PFSK-1 (cell line): ENCODE results near the gene PTCH2.

Experiments
- FOXP2 ChIP-seq: optimal IDR thresholded peaks from 2 replicates; pipeline ENCODE3; 2011; ENCODE audit warnings: borderline replicate concordance, control low read depth, inconsistent platforms; ENCODE audit not compliant: insufficient read depth; ENCODE audit errors: extremely low read length, extremely low read depth
- POLR2AphosphoS5 ChIP-seq: IDR thresholded peaks from 2 replicates; pipeline ENCODE4 v1.6.1; 2012; ENCODE audit warnings: low read depth, mild to moderate bottlenecking, control low read depth, low read length, moderate library complexity
- SIN3A ChIP-seq: IDR thresholded peaks from 2 replicates; pipeline ENCODE4 v1.6.1; 2012; ENCODE audit warnings: mild to moderate bottlenecking, low read length, moderate library complexity, borderline replicate concordance; ENCODE audit not compliant: insufficient read depth
- TAF1 ChIP-seq: IDR thresholded peaks from 2 replicates; pipeline ENCODE4 v1.6.1; 2012; ENCODE audit warnings: low read length, control low read depth, borderline replicate concordance; ENCODE audit not compliant: insufficient read depth
- TF ChIP-seq, protein P1 (sequence below), 2 experiments: IDR thresholded peaks; 2 replicates each; pipeline versions ENCODE4 v1.6.1 to v1.8.0; 2011 to 2012; ENCODE audit warnings: low read depth in 2 of 2, low read length in 2 of 2, control low read depth in 1 of 2, inconsistent platforms in 1 of 2, mild to moderate bottlenecking in 1 of 2, moderate library complexity in 1 of 2; ENCODE audit not compliant: insufficient read depth in 1 of 2

DNA sequence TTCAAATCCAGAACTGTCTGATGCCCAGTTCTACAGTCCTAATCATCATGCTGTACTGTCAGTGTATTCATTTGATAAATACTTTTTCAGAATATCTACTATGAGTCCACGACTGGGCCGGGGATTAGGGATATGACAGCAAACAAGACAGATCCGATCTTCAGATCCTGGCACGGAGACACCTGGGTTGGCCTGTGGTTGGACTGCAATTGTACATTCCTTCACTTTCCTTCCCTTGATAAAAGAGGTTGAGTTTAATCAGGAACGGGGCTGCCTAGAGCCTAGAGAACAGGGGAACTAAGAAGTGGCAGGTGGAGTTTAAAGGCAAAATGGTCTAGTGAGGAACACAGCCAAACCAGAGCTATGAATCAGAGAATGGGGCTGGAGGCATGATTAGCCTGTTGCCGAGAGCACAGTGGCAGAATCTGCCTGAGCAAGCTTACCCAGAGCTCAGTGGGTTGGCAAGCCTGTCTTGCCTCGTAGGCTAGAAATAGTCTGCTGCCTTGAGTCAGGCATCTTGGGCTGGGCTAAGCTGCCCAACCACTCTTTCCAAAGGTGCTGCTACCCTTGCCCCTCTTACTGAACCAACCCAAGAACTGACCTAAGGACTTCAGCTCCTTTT, 38.1 kb upstream of the PTCH2 start:
- TF ChIP-seq POLR2AphosphoS5 (no peak), SIN3A (no peak), TAF1 (no peak), FOXP2 (no peak)
- TF ChIP-seq, protein P1, sequence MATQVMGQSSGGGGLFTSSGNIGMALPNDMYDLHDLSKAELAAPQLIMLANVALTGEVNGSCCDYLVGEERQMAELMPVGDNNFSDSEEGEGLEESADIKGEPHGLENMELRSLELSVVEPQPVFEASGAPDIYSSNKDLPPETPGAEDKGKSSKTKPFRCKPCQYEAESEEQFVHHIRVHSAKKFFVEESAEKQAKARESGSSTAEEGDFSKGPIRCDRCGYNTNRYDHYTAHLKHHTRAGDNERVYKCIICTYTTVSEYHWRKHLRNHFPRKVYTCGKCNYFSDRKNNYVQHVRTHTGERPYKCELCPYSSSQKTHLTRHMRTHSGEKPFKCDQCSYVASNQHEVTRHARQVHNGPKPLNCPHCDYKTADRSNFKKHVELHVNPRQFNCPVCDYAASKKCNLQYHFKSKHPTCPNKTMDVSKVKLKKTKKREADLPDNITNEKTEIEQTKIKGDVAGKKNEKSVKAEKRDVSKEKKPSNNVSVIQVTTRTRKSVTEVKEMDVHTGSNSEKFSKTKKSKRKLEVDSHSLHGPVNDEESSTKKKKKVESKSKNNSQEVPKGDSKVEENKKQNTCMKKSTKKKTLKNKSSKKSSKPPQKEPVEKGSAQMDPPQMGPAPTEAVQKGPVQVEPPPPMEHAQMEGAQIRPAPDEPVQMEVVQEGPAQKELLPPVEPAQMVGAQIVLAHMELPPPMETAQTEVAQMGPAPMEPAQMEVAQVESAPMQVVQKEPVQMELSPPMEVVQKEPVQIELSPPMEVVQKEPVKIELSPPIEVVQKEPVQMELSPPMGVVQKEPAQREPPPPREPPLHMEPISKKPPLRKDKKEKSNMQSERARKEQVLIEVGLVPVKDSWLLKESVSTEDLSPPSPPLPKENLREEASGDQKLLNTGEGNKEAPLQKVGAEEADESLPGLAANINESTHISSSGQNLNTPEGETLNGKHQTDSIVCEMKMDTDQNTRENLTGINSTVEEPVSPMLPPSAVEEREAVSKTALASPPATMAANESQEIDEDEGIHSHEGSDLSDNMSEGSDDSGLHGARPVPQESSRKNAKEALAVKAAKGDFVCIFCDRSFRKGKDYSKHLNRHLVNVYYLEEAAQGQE (IDR thresholded peaks at IDR 0.05; ENCODE audit: insufficient read depth in 1 of 2, low read depth in 2 of 2, low read length in 2 of 2) = no peak
